ENCODE results near the gene SPACA7.
"Not testable (repeated sequence)": the region's sequence is repeated elsewhere in the genome, so short reads cannot be mapped to it uniquely, and the experiment has no call there.

SPACA7 gene

DNA sequence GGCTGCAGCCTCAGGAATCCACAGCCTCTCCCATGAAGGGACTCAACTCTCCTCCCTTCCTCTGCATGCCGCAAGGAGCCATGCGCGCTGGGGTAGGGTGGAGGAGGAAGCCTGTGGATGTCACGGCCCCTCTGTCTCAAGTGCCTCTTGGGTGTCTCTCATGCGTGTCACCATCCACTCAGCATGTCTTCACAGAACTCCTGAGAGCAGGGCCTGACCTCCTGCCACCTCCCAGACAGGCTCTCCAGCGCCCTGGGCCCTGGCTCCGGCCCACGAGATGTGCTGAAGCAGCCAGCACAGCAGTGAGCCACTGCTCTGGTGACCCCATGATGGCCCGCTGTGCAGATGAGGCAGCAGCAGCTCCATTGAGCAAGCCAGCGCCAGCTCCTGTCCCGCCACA is 25.9 kb upstream of the SPACA7 start:
- DNase-seq (ENCODE audit: low read depth in 2 of 2), result no peak

DNA sequence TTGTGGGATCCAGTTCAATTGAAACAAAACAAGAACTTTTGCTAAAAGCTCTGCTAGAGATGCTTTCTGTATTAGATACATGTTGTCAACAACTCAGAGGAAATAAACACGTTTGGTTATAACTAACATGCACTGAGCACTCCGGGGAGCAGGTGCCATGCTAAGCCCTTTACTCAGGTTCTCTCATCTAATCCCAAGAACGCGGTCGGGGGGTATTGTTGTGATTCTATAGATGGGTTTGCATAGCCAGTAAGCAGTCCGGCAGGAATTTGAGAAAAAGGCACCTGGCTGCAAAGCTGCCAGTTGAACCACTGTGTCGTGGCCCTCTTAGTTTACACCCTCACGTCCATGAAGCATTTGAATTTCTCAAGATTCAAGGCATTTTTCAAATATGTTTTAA is 24.3 kb upstream of the SPACA7 start:
- no peak for DNase-seq (ENCODE audit: low read depth in 2 of 2)

DNA sequence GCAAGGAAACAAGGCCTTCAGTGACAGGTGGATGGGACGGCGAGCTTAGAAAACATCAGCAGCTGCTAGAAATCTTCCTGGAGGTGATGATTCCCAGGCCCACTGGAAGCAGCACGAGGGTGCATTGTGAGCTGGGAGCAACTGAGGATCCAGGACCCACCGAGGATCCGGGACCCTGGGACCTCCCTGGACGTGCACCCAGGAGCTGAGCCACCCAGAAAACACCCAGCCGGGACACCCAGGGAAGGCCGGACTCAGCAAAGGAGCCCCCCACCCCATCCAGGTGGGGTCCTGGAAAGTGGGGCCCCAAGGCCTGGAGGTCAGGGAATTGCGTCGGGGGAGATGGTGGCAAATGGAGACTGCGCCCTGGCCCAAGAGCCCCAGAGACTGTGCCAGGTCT is 22.3 kb upstream of the SPACA7 start:
- DNase-seq (ENCODE audit: low read depth in 2 of 2), result no peak

DNA sequence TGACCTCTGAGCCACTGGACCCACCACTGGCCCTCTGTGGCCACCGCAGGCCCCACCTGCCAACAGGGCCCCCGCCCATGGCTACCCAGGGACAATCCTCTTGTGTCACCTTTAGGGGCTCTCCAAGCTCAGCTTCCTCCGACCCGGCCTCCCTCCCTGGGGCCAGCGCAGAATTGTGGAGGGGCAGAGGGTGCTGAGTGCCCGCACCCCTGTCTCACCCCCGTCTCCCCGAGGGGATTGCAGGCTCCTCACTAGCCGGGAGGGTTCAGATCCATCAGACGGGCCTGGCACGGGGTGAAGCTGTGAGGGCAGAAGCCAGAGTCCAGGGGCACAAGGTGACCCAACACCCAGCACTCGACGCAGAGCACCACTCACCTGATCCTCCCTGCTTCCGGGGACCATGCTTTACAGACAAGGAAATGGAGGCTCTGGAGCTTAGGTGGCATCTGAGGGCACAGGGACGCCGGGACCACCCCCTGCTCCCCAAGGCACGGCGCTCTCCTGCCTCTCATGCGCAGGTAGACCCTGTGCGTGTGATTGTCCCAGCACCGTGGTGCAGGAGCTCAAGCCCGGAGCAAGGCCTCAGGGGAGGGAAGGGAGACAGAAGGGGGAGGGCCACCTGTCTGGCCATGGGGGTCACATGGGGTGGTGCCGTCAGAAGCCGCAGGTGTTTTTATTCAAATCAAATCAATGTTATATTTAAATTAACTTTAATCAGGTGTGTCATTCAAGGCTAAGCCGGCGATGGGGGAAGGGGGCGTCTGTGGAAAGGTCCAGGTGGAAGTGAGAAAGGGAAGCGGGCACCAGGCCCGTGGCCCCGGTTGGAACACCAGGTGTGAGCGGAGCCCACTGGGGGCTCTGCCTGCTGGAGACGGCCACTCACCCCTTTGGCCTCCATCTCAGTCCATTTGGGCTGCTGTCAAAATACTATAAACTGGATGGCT is 21.6 kb upstream of the SPACA7 start:
- no peak for DNase-seq (ENCODE audit: low read depth in 2 of 2)

DNA sequence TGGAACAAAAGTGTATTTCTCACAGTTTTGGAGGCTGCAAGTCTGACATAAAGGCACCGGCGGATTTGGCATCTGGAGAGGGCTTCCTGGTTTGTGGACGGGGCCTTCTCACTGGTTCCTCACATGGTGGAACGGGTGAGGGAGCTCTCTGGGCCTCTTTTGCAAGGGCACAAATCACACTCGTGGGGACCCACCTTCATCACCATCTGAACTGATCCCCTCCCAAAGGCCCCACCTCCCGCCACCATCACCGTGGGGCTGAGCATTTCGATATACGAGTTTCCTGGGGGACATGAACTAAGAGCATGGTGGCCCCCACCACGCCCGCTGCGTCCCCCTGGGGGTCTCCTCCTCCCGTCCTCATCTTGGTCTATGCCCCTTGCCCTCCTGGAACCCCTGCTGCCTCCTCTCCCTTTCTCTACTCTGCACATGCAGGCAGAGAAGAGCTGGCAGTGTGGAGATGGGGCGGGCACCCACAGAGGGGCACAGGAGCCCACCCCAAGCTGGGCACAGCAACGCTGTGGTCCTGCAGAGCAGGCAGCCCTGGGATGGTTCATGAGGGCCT is 20.8 kb upstream of the SPACA7 start:
- no peak for DNase-seq (ENCODE audit: low read depth in 2 of 2)

DNA sequence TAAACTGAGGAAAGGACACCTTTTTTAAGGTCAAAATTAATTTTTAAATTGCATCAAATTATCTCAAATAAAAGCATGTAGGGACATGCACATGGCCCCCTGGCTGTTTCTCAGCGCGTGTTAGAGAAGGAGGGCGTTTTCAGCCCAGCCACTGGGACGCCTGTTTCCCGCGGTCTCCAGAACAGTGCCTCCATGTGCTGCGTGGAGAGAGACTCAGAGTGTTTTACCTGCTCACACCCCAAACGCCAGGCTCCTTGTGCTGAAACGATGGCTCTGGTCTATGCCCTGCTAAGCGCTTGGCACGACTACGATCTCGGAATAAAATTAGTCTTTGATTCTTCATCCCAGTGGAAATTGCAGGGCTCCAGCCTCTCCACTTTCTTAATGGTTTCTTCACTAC is 20.0 kb upstream of the SPACA7 start:
- DNase-seq (ENCODE audit: low read depth in 2 of 2), result no peak

DNA sequence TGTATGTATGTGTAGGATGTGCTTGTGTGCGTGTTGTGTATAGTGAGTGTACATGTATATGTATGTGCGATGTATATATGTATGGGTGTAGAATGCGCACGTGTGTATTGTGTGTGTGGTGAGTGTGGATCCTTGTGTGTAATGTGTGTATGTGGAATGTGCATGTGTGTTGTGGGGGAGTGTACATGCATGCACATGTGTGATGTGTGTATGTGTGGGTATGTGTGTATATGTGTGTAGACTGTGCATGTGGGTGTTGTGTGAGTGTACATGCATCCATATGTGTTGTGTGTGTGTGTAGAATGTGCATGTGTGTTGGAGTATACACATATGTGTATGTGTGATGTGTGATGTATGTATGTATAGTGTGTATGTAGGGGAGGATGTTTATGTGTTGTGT is 18.0 kb upstream of the SPACA7 start:
- no peak for DNase-seq (ENCODE audit: low read depth in 2 of 2)

DNA sequence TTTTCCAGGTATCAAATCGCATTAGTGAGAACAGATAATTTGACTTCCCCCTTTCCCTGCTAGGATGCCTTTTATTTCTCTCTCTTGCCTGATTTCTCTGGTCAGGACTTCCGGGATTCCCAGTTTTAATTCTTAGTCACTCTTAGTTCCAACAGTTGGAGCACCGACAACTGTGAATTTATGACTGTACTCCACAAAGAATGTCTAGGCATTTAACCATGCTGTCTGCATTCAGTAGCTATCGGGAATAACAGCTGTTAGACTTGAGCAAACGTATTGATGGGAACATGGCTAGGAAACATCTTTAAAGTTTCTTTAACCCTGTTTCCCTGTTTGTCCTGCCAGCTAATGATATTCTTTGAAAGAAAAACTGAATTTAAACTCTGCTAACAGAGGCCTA is 14.1 kb upstream of the SPACA7 start:
- DNase-seq (ENCODE audit: low read depth in 2 of 2), result no peak

DNA sequence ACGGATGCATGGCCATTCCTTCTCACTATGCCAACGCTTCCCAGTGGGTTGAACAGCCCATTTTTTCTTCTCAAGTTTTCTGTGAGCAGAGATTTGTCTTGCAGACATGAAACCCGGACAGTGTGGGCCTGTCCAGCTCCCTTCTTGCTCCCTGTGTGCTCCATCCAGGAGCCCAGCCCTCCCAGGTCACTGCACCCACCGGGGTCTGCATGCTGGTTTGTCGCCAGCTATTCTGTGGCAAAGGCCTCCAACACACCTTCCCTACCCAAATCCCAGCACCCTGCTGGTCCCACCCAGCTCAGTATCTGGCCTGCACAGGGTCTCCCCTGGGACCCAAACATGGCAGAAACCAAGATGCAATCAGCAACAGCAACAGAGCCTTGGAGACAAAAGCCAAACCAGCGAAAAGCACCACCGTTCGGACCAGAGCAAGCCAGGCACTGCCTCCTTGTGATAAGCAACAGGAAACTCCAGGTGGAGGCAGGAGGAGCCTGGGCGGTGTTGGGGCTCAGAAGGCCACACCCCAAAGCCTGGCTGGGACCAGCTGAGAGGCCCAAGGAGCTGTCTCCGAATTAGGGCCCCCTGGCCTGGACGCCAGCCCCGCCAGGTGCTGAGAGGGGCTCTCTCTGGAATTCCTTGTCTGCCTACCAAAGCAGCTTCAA is 12.2 kb upstream of the SPACA7 start:
- DNase-seq (ENCODE audit: low read depth in 2 of 2), result no peak

DNA sequence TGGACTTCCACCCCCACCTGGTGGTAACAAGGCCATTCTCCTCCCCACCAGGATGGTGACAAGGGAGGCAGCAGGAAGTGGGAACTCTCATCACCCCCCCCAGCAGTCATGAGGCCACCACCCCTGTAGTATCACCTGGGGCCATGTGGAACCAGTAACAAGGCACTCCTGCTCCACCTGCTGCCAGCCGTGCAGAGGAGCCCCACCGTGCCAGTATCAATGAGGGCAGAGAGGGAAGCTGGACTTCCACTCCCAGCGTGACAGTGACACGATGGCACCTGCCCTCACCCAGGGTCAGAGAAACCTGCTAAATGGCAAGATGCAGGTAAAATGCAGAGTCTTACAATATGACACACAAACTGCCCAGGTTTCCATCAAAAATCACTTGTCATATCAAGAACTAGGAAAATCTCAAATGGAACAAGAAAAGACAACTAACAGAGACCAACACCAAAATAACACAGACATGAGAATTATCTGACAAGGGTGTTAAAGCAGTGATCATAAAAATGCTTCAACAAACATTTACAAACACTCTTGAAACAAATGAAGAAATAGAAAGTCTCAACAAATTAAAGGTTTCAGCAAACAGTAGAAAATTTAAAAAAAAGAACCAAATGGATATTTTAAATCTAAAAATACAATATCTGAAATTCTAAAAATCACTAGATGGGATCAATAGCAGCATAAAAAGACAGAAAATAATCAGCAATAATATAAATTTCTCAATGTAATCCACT is 9.1 kb upstream of the SPACA7 start:
- DNase-seq (ENCODE audit: low read depth in 2 of 2), result no peak

DNA sequence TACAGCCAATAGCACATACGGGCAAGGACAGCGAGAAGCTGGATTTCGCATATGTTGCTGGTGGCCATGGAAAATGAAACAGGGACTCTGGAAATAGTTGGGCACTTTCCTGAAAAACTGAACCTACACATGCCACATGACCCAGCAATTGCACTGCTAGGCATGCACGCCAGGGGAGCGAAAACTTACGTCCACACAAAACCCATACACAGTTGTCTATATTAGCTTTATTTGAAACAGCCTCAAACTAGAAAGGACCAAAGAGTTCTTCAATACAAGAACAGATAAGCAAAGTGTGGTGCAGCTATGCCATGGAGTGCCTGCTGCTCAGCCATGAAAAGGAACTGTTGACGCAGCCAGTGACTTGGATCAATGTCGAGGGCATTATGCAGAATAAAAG is 7.3 kb upstream of the SPACA7 start:
- DNase-seq (ENCODE audit: low read depth in 2 of 2), result no peak

DNA sequence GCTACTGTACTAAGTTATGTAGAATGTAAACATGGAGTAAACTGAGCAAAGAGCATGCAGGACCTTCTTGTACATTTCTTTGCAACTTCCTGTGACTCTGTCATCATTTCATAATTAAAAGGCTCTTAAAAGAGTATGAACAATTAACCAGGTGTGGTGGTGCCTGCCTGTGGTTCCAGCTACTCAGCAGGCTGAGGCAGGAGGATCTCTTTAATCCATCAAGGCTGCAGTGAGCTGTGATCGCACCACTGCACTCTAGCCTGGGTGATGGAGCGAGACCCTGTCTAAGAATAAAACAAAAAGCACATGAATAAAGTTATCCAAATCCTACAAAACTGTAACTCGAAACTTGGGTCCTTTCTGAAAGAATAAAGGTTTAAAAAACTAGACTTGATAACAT is 5.8 kb upstream of the SPACA7 start:
- no peak for DNase-seq (ENCODE audit: low read depth in 2 of 2)

DNA sequence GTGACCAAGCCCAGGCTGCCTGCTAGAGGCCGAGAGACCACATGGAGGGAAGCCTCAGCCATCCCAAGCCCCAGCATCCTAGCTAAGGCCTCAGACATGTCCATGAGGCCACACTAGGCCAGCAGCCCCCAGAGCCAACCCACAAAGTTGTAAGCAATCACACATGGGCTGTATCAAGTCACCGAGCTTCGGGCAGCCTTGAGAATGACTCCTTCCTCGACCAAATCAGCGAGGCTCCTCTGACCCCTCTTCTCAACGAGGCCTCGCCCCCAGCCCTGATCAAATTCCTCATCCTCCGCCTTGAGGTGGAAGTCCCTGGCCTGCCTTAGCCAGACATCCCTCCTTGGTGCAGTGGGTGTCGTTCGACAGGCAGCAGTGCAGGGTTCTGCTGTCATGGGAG is 1.9 kb upstream of the SPACA7 start:
- no peak for DNase-seq (ENCODE audit: low read depth in 2 of 2)

DNA sequence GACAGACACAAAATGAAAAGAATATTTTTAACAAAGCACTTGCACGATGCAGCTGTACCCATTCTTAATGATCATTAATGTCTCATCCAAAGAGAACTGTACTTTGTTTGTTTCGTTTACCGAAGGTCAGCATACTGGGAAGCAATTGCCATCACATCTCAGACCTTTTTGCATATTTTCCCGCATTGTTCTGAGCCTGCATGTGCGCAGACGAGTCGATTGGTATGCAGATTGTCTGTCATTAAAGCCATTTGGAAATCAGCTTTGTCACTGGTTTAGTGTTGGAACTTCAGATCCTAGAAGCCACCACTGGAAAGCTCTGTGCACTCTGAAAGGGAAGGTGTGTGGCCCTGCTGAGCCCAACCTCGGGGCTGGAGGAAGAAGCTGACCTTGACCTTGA is 15.6 kb downstream of the SPACA7 start:
- DNase-seq (ENCODE audit: low read depth in 2 of 2), result no peak

DNA sequence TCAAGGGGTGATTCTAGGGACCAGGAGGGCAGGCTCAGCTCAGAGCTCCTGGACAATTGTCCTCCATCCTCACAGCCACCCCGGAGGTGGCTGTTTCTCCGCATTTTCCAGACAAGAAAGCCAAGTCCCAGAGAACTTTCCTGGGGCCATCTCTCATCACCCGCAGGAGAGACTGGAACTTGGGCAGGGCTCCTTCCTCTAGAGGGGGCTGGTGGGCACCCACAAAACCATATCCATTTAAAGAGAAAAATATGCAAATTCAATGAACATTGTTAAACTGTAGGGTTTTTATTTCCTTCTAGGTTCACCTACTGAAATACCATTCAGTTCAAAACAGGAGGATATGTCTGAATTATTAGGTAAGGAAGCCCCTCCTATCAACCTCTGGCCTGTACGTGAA is 16.6 kb downstream of the SPACA7 start:
- no peak for DNase-seq (ENCODE audit: low read depth in 2 of 2)

DNA sequence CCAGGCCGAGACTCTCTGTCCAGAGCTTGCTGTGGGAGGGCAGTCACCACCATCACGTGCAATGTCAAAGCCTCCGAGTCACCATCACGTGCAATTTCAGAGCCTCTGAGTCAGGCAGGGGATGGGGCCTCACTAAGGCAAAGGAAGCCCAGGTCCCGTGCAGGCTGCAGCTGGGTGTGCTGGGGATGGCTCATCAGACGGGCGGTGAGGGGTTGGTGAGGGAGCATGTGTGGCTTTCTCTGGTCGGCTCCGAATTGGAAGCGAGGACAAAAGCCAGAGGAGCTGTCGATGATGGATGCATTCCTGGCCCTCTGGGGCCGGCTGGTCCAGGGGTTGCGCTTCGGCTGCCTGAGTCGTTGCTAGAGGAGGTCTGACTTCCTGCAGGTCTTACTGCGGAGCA is 18.9 kb downstream of the SPACA7 start:
- not testable (repeated sequence) for DNase-seq (ENCODE audit: low read depth in 2 of 2)

DNA sequence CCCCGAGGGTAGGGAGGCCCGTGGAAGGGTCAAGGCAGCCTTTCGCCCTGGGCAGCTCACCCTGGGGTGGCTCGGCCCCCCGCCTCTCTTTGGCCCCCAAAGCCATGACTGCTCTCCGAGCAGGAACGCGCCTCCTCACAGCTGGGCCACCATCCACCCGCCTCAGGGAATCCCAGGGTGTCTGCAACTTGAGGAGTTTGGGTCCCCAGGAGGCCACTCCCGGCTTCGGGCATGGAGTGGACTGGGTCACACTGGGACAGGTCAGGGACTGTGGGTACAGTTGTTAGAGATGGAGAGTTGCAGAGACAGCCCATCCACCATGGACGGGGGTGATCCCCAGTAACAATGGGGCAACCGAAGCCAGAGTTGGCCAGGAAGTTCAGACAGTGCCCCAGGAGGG is 19.8 kb downstream of the SPACA7 start:
- DNase-seq (ENCODE audit: low read depth in 2 of 2), result not testable (repeated sequence)

DNA sequence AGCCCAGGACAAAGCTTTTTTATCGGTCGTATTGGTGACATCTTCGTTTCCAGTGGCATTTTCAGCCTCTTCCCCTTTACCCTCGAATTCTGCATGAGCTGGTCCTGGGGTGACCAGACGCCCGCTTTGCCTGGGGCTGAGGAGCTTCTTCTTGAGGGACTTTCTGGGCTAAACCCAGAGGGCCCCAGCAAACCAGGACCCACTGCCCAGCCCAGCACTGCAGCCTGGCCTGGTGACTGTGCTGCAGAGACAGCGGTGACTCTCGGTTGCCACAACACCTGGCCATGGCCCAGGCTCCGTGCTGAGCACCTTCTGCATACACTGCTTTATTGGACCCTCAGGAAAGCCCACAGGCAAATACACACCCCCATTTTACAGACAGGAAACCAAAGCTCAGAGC is 21.0 kb downstream of the SPACA7 start:
- DNase-seq (ENCODE audit: low read depth in 2 of 2), result no peak

DNA sequence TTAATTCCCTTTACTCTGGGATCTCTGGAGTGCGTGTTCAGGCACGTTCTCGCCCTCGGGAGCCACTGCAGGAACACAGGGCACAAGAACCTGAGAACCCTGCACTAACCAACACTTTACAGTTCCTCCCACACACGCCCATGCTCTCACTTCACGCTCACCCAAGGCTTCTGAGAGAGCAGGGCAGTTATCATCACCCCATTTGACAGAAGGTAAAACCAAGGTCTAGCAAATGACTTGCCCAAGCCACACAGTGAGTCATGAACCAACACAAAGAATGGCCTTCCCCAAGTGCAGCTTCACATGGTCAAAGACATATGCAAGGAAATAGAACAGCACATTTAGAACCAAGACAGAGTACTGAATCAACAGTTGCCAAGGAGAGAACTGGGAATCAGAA is 22.2 kb downstream of the SPACA7 start:
- not testable (repeated sequence) for DNase-seq (ENCODE audit: low read depth in 2 of 2)

DNA sequence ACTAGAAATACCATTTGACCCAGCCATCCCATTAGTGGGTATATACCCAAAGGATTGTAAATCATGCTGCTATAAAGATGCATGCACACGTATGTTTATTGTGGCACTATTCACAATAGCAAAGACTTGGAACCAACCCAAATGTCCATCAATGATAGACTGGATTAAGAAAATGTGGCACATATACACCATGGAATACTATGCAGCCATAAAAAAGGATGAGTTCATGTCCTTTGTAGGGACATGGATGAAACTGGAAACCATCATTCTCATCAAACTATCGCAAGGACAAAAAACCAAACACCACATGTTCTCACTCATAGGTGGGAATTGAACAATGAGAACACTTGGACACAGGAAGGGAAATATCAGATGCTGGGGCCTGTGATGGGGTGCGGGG is 33.7 kb downstream of the SPACA7 start:
- not testable (repeated sequence) for DNase-seq (ENCODE audit: low read depth in 2 of 2)

DNA sequence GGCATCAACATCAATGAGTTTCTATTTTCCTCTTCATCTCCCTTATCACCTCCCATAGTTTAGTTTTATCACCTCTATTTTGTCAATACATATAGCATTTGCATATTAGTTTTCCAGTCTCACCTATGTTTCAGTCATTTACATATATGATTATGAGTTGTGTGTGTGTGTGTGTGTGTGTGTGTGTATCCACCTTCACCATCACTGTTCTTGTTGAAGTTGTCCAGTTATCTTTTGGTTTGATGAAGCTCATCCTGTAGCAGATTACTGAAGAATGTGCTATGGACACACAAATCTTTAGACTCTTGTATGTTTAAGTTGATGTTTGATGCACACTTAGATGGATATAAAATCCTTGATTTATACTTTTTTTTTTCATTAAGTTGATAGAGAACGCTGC is 40.5 kb downstream of the SPACA7 start:
- DNase-seq (ENCODE audit: low read depth in 2 of 2), result no peak

DNA sequence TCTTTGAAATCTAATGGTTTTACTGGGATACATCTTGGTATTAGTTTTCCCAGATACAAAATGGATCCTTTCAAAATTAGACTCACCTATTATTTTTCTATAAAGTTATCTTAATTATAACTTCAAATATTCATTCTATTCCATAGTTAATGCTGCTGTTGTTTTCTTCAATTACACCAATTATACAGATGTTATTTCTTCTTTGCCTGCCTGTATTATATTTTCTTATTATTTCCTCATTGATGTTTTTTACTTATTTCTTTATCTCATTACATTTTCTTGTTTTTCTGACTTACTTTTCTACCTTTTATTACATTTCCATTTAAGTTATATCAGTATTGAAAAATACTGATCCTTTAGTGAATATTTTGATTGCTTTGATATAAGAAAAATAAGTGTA is 40.9 kb downstream of the SPACA7 start:
- DNase-seq (ENCODE audit: low read depth in 2 of 2), result no peak

Data from activated CD8-positive, alpha-beta memory T cell treated with anti-CD3 and anti-CD28 coated beads for 4 hours (primary cell).